ENCODE results near the gene WNT3.

Gene WNT3

GRCh38 chr17:46776298-46777005, 42.0 kb downstream of the WNT3 start:
- Histone ChIP-seq H3K4me3 (no peak overlapping the region), H3K27ac (no peak overlapping the region)
- DNase-seq (ENCODE audit: low spot score): no peak
- TF ChIP-seq CTCF (IDR thresholded peaks at IDR 0.05): no peak

- H3K4me3 ChIP-seq: no peak overlapping the region
- H3K27ac ChIP-seq: no peak overlapping the region
- TF ChIP-seq CTCF (IDR thresholded peaks at IDR 0.05): no peak
- peak; percentile 54 for DNase-seq (ENCODE audit: low spot score)
Measured at GRCh38 chr17:46774108-46774737, 44.3 kb downstream of the WNT3 start.

- TF ChIP-seq CTCF (IDR thresholded peaks at IDR 0.05): no peak
- no peak overlapping the region for H3K4me3 ChIP-seq
- no peak for DNase-seq (ENCODE audit: low spot score)
- no peak overlapping the region for H3K27ac ChIP-seq
Measured at GRCh38 chr17:46773676-46774075, 44.8 kb downstream of the WNT3 start.

GRCh38 chr17:46773221-46773605, 45.3 kb downstream of the WNT3 start:
- DNase-seq (ENCODE audit: low spot score): no peak
- no peak overlapping the region for H3K27ac ChIP-seq
- H3K4me3 ChIP-seq: no peak overlapping the region
- no peak for TF ChIP-seq CTCF (IDR thresholded peaks at IDR 0.05)

GRCh38 chr17:46772475-46773220, 45.8 kb downstream of the WNT3 start:
- no peak for TF ChIP-seq CTCF (IDR thresholded peaks at IDR 0.05)
- Histone ChIP-seq H3K27ac (no peak overlapping the region), H3K4me3 (peak overlapping the region; percentile 69)
- DNase-seq (ENCODE audit: low spot score): no peak

GRCh38 chr17:46771561-46772474, 46.7 kb downstream of the WNT3 start:
- Histone ChIP-seq H3K4me3 (peak overlapping the region; percentile 69), H3K27ac (peak overlapping the region in 1 of 2 donors; percentile 27)
- DNase-seq (ENCODE audit: low spot score): no peak
- no peak for TF ChIP-seq CTCF (IDR thresholded peaks at IDR 0.05)
